HG03565 (cell line): ENCODE results near the gene EXOC6B.

Source experiments
- ATAC-seq: cut with Tn5 transposase; IDR thresholded peaks from one replicate; pipeline ENCODE4 v1.9.1; 2021; ENCODE audit warnings: mild to moderate bottlenecking, moderate library complexity; ENCODE audit not compliant: unreplicated experiment

The EXOC6B gene

DNA sequence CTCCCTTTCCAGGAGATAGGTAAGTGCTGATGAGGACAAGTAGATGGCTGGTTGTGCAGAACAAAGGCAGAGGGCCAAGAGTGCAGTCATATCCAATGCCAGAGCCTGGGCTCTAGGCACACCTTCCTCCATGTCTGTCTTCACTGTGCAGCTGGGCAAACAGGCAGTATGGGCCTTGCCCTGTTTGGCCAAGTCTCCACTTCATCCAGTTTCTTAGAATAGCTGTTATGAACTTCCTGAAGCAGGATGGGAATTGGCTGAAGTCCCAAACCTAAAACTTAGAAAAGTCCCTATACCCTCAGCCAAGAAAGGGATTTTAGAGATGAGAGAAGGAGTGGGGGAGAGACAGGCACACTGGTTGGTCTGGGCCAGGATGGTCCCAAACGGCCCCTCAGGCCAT lies 640.6 kb downstream of the EXOC6B start:
- ATAC-seq, result no peak

DNA sequence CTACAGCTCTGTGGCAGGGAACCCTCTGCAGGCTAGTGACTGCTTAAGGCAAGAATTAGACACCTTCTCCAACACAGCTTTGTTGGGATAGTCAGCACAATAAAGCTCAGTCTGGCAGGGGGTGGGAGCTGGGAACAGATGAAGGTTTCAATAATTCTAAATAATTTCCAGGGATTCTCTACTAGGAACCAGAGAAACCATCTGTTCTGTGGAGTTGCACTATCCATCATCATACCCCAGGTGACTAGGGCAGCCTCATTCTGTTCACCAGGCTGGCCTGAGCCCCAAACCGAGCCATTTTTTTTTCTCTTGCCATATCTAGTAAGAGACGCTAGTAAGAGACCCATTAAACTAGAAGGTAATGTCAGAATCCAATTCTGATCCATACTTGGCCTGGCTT lies 642.4 kb downstream of the EXOC6B start:
- ATAC-seq, result no peak

DNA sequence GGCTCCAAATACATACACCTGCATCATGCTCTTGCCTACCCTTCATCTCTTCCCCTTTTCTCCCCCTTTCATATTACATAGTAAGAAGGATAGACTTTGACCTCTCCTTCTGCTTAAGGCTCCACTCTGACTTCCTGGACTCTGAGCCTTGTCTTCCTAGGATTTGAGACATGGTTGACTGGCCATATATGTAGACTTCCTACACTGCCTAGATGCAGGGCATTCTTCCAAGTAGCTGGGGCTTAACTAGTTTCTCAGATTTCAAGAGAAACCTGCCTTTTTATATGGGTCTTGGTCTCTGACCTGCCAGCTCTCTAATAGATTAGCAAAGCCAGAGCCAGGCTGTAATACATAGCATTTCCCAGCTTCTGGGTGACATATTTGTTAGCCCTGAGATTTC lies 642.8 kb downstream of the EXOC6B start:
- no peak for ATAC-seq

DNA sequence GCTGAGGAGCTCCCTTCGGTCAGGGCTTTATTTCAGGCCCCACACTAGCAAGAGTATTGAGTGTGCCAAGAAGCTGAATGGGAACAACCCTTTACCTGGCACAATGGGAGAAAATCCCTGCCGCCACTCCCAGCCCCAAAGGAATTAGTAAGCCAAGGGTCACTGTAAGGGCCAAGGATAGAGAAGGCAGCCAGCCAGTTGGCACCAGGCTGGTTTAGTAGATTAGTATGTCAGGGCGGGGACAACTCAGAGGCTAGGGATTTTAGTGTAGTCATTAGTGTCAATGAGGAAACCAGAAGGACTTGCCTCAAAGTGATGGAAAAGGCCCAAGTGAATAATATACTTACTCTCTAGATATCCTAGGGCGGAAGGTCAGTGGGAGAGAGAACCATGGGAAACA lies 643.3 kb downstream of the EXOC6B start:
- ATAC-seq, result no peak

DNA sequence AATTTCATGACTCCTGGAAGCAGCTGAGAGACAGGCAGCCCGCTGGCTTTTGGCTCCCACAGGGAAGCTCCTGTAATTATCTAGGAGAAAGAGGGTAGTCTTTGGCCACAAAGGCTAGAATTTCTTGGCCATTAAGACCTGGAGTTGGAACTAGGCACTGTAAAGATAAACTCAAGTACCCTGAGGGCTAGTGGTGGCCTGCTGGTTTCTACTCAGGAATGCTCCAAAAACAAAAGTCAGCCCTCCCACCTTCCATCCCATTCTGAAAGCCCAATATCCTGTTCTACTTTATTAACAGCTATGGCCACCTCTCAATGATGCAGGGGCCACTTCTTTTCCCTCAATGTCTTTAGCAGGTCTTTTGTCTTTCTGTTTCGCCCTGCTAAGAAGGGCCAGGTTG lies 644.2 kb downstream of the EXOC6B start:
- no peak for ATAC-seq

DNA sequence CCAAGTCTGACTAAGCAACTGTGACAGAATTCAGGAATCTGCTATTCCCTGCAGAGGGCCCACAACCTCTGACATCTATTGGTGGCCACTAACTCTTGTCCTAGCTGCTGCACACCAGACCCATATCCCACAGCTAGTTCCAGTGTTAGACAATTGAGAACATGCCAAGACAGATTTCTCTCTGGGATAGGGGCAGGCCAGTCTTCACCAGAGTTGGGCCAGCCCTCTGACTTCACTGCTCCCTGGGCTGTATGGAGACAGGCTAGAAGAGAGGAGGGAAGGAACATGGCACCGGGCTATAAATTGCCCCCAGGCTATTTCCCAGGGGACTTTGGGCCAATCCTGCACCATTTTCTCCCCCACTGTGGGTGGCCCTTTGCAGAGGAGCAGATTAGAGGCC lies 645.5 kb downstream of the EXOC6B start:
- no peak for ATAC-seq

DNA sequence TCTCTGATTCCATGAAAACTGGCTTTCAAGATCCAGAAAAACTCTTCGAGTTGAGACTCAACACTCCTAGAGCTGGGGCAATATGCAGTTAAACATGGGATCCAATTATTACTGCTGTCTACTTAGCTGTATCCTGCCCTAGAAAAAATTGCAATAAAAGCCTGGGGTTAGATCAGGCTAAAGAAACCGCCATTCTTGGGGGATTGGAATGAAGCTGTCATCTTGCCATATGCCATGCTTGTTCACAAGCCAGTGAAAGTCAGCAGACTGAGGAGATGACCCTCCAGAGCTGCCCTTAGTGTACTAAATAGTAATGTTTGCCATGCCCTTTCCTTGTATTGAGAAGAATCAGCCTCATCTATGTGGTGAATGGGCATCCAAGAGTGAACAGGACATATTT lies 647.3 kb downstream of the EXOC6B start:
- no peak for ATAC-seq

GRCh38 chr2:72176281-72176680 lies 649.6 kb downstream of the EXOC6B start:
- no peak for ATAC-seq

DNA sequence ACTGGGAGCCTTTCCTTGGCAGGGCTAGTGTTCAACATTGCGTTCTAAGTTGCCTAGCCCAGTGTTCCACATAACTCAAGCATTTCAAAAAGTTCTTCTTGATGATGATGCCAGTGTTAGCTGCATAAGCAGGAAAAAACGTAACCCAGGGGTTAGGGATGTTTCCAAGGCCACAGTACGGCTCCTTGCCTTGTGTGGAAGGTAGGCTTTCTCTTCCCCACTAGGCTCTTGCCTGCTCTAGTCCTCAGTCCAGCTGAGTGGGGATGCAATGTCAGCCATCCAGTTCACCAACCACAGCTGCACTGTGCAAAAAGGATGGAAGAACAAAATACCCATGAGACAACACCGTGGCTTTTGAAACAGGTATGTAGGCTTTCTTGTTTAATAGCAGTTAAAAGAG lies 650.2 kb downstream of the EXOC6B start:
- no peak for ATAC-seq

- ATAC-seq, result no peak
Observed at GRCh38 chr2:72173640-72174321, 652.1 kb downstream of the EXOC6B start.

DNA sequence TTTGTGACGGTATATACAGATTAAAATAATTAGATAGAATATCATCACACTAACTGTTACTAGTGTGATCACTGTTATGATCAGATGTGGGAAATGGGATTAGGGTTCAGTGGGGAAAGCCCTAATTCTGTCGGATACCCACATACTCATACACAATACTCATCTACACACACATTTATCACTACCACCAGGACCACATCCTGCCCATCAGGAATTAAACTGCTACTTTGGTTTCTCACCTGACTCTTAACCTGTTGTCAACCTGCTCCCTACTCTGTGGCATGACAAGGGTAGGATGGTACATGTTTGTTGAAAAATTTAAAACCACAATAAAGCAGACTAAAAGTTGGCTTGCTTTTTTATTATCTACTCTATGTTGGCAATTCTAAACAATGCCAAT lies 653.4 kb downstream of the EXOC6B start:
- no peak for ATAC-seq

- no peak for ATAC-seq
Observed at GRCh38 chr2:72166279-72166678, 659.6 kb downstream of the EXOC6B start.

- no peak for ATAC-seq
Observed at GRCh38 chr2:72165792-72166191, 660.0 kb downstream of the EXOC6B start.

GRCh38 chr2:72162574-72162973 lies 663.3 kb downstream of the EXOC6B start:
- ATAC-seq, result no peak

DNA sequence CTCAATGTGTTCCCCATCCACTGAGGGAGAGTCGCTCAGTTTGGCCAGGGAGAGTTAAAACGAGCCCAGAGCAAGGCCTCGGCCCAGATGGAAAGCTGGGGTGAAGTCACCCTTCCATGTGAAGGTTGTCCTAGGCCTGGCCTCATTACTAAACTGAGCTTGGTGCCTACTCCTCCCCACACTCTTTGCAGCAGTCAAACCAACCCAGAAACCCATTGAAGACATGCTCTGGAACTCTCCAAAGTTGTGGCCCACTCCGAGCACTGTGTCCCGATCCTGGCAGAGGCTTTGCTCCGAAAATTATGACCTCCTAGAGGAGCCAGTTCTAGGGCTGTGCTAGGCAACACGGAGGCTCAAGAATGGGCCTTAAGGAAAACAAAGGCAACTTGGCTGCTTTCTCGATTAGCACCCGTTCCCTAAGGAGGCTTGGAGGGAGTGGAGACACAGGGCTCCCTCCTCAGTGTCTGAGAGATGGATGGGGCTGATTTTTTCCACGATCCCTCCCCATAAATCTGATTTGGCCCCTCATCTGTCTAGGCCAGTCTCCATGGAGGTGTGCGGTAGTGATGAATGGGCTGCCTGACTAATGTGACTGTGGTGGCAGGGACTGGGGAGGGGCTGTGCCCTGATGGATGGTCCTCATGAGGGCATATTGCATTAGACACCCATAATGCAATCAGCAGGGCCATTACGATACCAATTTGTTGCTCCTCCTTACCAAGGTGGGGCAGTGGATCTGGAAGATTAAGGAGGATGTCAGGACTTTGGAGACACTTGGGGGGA lies 666.4 kb downstream of the EXOC6B start:
- no peak for ATAC-seq

DNA sequence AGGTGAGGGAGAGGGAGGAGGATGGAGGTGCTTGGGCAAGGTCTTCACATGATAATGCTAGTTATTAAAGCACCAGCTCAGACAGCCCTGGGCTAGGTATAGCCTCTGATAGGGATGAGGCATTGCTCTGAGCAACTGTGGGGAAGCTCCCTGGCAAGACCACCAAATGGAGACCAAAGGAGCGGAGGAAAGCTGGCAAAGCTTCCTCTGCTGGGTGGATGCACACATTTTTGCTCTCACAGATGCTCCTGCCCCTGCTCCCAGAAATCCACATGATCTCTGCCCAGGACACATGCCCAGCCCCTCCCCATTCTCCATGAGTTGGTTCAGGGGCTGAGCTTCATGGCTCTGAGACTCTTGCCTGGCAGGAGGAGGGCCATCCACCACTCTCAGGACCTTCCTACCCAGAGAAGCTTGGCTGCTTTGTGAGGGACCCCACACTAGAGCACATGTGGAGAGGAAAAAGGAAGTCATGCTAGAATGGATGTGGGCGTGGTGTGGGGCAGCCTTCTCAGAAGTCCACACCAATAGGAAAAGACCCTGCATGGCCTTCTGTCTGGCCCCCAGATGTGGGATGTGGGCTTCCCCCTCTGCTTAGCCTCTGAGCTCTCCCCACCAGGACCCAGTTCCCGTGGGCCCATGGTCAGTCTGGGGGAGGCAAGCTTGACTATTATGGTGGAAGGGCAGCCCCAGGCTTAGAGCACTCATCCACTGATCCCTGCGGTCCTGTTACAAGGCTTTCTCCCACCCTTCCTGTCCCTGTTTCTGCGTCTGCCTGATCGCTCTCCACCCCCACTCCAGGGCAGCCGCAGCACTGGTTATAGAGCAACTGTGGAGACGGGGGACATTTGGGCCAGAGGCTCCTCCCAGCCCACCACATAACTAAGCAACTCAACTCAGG lies 667.7 kb downstream of the EXOC6B start:
- ATAC-seq, result no peak

DNA sequence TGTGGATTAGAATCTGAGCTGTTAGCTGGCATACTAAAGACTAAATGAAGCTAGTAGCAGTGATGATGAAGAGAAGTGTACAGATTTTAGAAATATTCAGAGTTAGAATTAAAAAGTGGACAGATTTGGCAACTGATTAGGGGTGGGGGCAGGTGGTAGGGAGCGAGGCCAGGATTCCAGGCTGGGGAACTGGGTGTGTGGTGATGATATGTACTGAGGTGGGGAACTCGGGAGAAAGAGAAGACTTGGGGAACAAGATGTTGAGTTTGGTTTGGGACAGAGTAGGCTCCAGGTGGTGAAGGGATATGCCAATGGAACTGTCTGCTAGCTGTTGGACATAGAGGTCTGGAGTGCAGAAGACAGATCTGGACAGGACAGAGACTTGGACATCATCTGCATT lies 669.0 kb downstream of the EXOC6B start:
- no peak for ATAC-seq

- ATAC-seq, result no peak
Observed at GRCh38 chr2:72155737-72156136, 670.1 kb downstream of the EXOC6B start.

DNA sequence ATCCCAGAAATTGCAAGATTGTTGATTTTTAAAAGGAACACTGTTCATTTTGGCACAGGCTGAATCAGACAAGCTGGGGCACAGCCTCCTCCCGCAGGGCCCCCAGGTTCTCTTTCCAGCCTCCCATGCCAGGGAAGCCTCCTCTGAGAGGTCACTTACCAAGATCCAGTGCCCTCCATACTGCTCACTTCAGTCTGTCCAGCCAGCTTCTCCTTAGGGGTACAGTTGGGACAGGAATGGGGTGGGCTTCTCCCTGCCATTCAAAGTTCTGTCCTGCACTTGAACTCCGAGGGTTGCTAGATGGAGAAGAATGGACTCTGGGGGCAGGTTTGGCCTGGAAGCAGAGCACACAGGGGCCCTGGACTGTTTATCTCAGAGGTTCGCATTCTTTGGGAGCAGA lies 670.7 kb downstream of the EXOC6B start:
- ATAC-seq, result no peak

DNA sequence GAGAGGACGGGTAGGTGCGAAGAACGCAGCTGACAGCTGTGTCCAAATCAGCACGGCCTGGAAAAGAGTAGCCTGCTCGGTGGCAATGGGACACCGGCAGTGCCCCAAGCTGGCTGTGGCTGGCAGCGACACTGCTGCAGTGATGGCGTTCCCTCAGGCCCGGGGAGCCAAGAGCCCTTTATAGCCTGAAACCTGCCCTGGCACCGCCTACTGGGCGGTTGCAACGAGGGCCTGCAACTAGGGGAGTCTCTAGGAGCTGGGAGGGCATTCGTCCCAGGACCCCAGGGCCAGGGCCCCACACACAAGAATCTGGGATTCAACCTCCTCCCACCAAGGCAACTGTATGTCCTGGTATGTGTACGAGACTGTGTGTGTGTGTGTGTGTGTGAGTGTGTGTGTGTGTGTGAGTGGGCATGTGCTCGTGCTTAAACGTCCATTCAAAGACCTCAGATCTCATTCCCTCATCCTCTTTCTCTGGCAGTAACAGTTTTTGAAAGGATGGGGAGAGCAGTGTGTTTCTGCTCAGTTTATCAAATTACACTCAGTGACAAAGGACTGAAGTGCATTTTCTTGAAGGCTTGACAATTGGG lies 671.4 kb downstream of the EXOC6B start:
- no peak for ATAC-seq

GRCh38 chr2:72153924-72154323 lies 671.9 kb downstream of the EXOC6B start:
- no peak for ATAC-seq
